Colonic mucosa (tissue), 4 donors: ENCODE measurements around the gene SENP7. TPM values are rescaled to one million over a fixed set of nuclear protein-coding genes. Genes with fewer than 3 reads are reported as not detected.

Experiments
- DNase-seq: peaks from one replicate; pipeline ENCODE4 v3.0.0-alpha.2; 2020
- H3K27ac ChIP-seq: fragments of 200-600 bp; one replicate; pipeline ENCODE4 v1.8.0; 2021
- H3K27me3 ChIP-seq: fragments of 200-600 bp; one replicate; pipeline ENCODE4 v1.8.0; 2021
- H3K36me3 ChIP-seq: fragments of 200-600 bp; one replicate; pipeline ENCODE4 v1.8.0; 2021
- H3K4me1 ChIP-seq: fragments of 200-600 bp; one replicate; pipeline ENCODE4 v1.8.0; 2021; ENCODE audit warnings: mild to moderate bottlenecking
- H3K4me3 ChIP-seq: fragments of 200-600 bp; one replicate; pipeline ENCODE4 v1.8.0; 2021
- H3K9ac ChIP-seq, 2 donors: one replicate each; pipeline ENCODE4 v1.7.0; 2013; ENCODE audit warnings: control low read depth in 2 of 2, low read depth in 2 of 2, low read length in 2 of 2
- H3K9me3 ChIP-seq: fragments of 200-600 bp; one replicate; pipeline ENCODE4 v1.8.0; 2021
- CTCF ChIP-seq: fragments of 200-600 bp; IDR thresholded peaks from one replicate; pipeline ENCODE4 v1.8.0; 2022; ENCODE audit warnings: antibody characterized with exemption, mild to moderate bottlenecking
- intact Hi-C: fragments of 100-400 bp; cut with DNase I; formaldehyde crosslinking; loops from one replicate; pipeline ENCODE4 v1.14.1; 2022
- total RNA-seq, 2 donors: library from RNA; stranded (reverse); fragmentation: NEBNext Ultra II Directional in 1 of 2; extraction: Animal tissue kit (Norgen Biotek cat#: 25700) in 1 of 2; gene quantifications; one replicate each; pipeline ENCODE4 v1.2.1, GENCODE V29; 2021
- donor health status: healthy.
- donor health status: DM: no; HTN: no; CAD: no.
- donor health status: DM: no; HTN: no; CAD: no.

The SENP7 gene
- total RNA-seq, 2 donors from 2014 or later: 5.6 to 8.6 TPM

GRCh38 chr3:101379658-101380376 is 133.2 kb downstream of the SENP7 start:
- intact Hi-C loops: loop anchor here (5.0 to 10.0 kb wide), 5 partner anchors 65 to 488 kb away; no protein-coding TSS in a partner anchor
- H3K9me3 ChIP-seq: no peaks in the 10 kb centered on the region
- DNase-seq: no peak
- no peaks in the 10 kb centered on the region for H3K27me3 ChIP-seq
- H3K27ac ChIP-seq: no peak overlapping the region
- H3K4me1 ChIP-seq: no peaks in the 10 kb centered on the region
- no peak overlapping the region for H3K4me3 ChIP-seq
- H3K9ac ChIP-seq: no peak overlapping the region
- TF ChIP-seq CTCF: no peak
- H3K36me3 ChIP-seq: no peaks in the 10 kb centered on the region

- Histone ChIP-seq H3K9ac (no peak overlapping the region), H3K4me1 (no peaks in the 10 kb centered on the region), H3K4me3 (no peak overlapping the region), H3K9me3 (no peaks in the 10 kb centered on the region), H3K27me3 (no peaks in the 10 kb centered on the region), H3K36me3 (no peaks in the 10 kb centered on the region), H3K27ac (no peak overlapping the region)
- intact Hi-C loops: loop anchor here (10.0 kb wide), 1 partner anchor 63 kb away; no protein-coding TSS in a partner anchor
- DNase-seq: no peak
- no peak for TF ChIP-seq CTCF
These were observed 135.2 kb downstream of the SENP7 start for GRCh38 chr3:101377796-101378195.

- intact Hi-C loops: loop anchor here (10.0 kb wide), 1 partner anchor 62 kb away; no protein-coding TSS in a partner anchor
- Histone ChIP-seq H3K27ac (no peak overlapping the region), H3K36me3 (no peaks in the 10 kb centered on the region)
These were observed 135.8 kb downstream of the SENP7 start for GRCh38 chr3:101377209-101377608.

GRCh38 chr3:101375586-101375985 is 137.4 kb downstream of the SENP7 start:
- no peak overlapping the region for H3K4me3 ChIP-seq
- H3K9me3 ChIP-seq: no peaks in the 10 kb centered on the region
- no peak overlapping the region for H3K9ac ChIP-seq
- no peak overlapping the region for H3K27ac ChIP-seq
- no peaks in the 10 kb centered on the region for H3K36me3 ChIP-seq
- intact Hi-C loops: loop anchor here (10.0 kb wide), 1 partner anchor 61 kb away; no protein-coding TSS in a partner anchor
- no peak for TF ChIP-seq CTCF
- no peaks in the 10 kb centered on the region for H3K27me3 ChIP-seq
- H3K4me1 ChIP-seq: no peaks in the 10 kb centered on the region
- DNase-seq: no peak

More at GRCh38 chr3:101377209-101377608, 135.8 kb downstream of the SENP7 start:
- DNase-seq: no peak
- Histone ChIP-seq H3K9ac (no peak overlapping the region), H3K4me1 (no peaks in the 10 kb centered on the region), H3K27me3 (no peaks in the 10 kb centered on the region), H3K9me3 (no peaks in the 10 kb centered on the region), H3K4me3 (no peak overlapping the region)
- TF ChIP-seq CTCF: no peak

GRCh38 chr3:101362406-101362805 is 150.6 kb downstream of the SENP7 start:
- no peak for TF ChIP-seq CTCF
- intact Hi-C loops: no loop called here
- no peak overlapping the region for H3K27ac ChIP-seq
- H3K9ac ChIP-seq: no peak overlapping the region
- H3K9me3 ChIP-seq: no peaks in the 10 kb centered on the region
- no peak overlapping the region for H3K4me3 ChIP-seq
- no peak for DNase-seq
- no peaks in the 10 kb centered on the region for H3K4me1 ChIP-seq
- peaks cover 5% of the 10 kb centered on the region for H3K36me3 ChIP-seq
- H3K27me3 ChIP-seq: no peaks in the 10 kb centered on the region
